UCSD-AML1 (cell line): ENCODE measurements around the gene SLC35D1.
"Not testable (repeated sequence)": the region's sequence is repeated elsewhere in the genome, so short reads cannot be mapped to it uniquely, and the experiment has no call there.

Experiments
- DNase-seq: peaks from one replicate; lab custom pipeline; 2025; ENCODE audit not compliant: unreplicated experiment; lab: John Stamatoyannopoulos, UW

SLC35D1 gene

GRCh38 chr1:67053785-67054772 lies at the start of gene SLC35D1:
SLC35D1 (minus strand) TSS chr1:67054148; CDS start chr1:67054013, 135 bp downstream.
- DNase-seq, result peak; percentile 85

GRCh38 chr1:67103548-67103947 lies 49.6 kb upstream of the SLC35D1 start:
- no peak for DNase-seq

GRCh38 chr1:67100833-67101232 lies 46.9 kb upstream of the SLC35D1 start:
- no peak for DNase-seq

- no peak for DNase-seq
Observed at GRCh38 chr1:67097305-67097704, 43.4 kb upstream of the SLC35D1 start.

GRCh38 chr1:67094191-67094590 lies 40.2 kb upstream of the SLC35D1 start:
- DNase-seq, result no peak

- DNase-seq, result no peak
Observed at GRCh38 chr1:67089685-67090208, 35.8 kb upstream of the SLC35D1 start.

- no peak for DNase-seq
Observed at GRCh38 chr1:67088440-67088839, 34.5 kb upstream of the SLC35D1 start.

GRCh38 chr1:67085326-67085725 lies 31.4 kb upstream of the SLC35D1 start:
- DNase-seq, result no peak

- no peak for DNase-seq
Observed at GRCh38 chr1:67084765-67085318, 30.9 kb upstream of the SLC35D1 start.

GRCh38 chr1:67078291-67078690 lies 24.3 kb upstream of the SLC35D1 start:
- DNase-seq, result no peak

GRCh38 chr1:67077593-67077992 lies 23.6 kb upstream of the SLC35D1 start:
- DNase-seq, result no peak

- no peak for DNase-seq
Observed at GRCh38 chr1:67072749-67073148, 18.8 kb upstream of the SLC35D1 start.

- not testable (repeated sequence) for DNase-seq
Observed at GRCh38 chr1:67067655-67068054, 13.7 kb upstream of the SLC35D1 start.

GRCh38 chr1:67062412-67062811 lies 8.5 kb upstream of the SLC35D1 start:
- DNase-seq, result no peak

- no peak for DNase-seq
Observed at GRCh38 chr1:67061266-67061665, 7.3 kb upstream of the SLC35D1 start.

GRCh38 chr1:67060811-67061218 lies 6.9 kb upstream of the SLC35D1 start:
- no peak for DNase-seq

GRCh38 chr1:67059346-67059745 lies 5.4 kb upstream of the SLC35D1 start:
- no peak for DNase-seq

- no peak for DNase-seq
Observed at GRCh38 chr1:67058761-67059160, 4.8 kb upstream of the SLC35D1 start.

- DNase-seq, result no peak
Observed at GRCh38 chr1:67058242-67058641, 4.3 kb upstream of the SLC35D1 start.

- no peak for DNase-seq
Observed at GRCh38 chr1:67053535-67053784, 488 bp downstream of the SLC35D1 start.

- DNase-seq, result peak; percentile 41
Observed at GRCh38 chr1:67052741-67053534, 1.0 kb downstream of the SLC35D1 start.

GRCh38 chr1:67051196-67051595 lies 2.8 kb downstream of the SLC35D1 start:
- DNase-seq, result no peak
